PC-9 (cell line): Measurements from ENCODE around the gene ZNF385B.

Experiments
- EZH2 ChIP-seq: fragments of 200-600 bp; sonication (generic); IDR thresholded peaks from 2 replicates; pipeline ENCODE4 v1.8.0; 2017; ENCODE audit warnings: antibody characterized with exemption, low read depth
- TF ChIP-seq, protein P1 (sequence below): fragments of 200-600 bp; sonication (generic); conservative IDR thresholded peaks from 2 replicates; pipeline ENCODE4 v1.6.1; 2017; ENCODE audit warnings: mixed run types, antibody characterized with exemption, mild to moderate bottlenecking, moderate library complexity

GRCh38 chr2:179817181-179817841, 44.1 kb downstream of the ZNF385B start:
- TF ChIP-seq, protein P1, sequence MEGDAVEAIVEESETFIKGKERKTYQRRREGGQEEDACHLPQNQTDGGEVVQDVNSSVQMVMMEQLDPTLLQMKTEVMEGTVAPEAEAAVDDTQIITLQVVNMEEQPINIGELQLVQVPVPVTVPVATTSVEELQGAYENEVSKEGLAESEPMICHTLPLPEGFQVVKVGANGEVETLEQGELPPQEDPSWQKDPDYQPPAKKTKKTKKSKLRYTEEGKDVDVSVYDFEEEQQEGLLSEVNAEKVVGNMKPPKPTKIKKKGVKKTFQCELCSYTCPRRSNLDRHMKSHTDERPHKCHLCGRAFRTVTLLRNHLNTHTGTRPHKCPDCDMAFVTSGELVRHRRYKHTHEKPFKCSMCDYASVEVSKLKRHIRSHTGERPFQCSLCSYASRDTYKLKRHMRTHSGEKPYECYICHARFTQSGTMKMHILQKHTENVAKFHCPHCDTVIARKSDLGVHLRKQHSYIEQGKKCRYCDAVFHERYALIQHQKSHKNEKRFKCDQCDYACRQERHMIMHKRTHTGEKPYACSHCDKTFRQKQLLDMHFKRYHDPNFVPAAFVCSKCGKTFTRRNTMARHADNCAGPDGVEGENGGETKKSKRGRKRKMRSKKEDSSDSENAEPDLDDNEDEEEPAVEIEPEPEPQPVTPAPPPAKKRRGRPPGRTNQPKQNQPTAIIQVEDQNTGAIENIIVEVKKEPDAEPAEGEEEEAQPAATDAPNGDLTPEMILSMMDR, result no peak
- TF ChIP-seq EZH2, result no peak
